Epithelial cell of esophagus (primary cell): ENCODE data around the gene C16orf96.

Experiments used
- DNase-seq: peaks from one replicate; pipeline ENCODE4 v3.0.0; 2010; ENCODE audit warnings: low read depth
- H3K4me3 ChIP-seq: 2 replicates; pipeline ENCODE4 v1.5.1; 2011; ENCODE audit warnings: mild to moderate bottlenecking, low read length, control low read depth
- TF ChIP-seq, protein P1 (sequence below): IDR thresholded peaks from 2 replicates; pipeline ENCODE4 v1.5.1; 2011; ENCODE audit warnings: low read depth, mild to moderate bottlenecking, low read length, control low read depth, inconsistent platforms; ENCODE audit not compliant: insufficient read depth; ENCODE audit errors: missing control alignments

Gene C16orf96

DNA sequence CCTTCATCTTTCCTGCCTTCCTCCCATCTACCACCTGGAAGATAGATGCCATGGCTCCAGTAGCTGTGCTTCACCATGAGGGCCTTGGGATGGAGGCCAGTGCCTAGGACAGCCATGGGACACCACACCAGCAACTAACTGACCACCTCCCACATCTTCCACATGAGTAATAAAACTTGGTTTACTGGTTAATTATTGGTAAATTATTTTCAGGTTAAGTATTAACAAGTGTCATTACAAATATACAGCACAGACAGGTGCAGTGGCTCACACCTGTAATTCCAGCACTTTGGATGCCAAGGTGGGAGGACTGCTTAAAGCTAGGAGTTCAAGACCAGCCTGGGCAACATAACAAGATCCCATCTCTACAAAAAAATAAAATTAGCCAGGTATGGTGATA lies 31.6 kb upstream of the C16orf96 start:
- TF ChIP-seq, protein P1, sequence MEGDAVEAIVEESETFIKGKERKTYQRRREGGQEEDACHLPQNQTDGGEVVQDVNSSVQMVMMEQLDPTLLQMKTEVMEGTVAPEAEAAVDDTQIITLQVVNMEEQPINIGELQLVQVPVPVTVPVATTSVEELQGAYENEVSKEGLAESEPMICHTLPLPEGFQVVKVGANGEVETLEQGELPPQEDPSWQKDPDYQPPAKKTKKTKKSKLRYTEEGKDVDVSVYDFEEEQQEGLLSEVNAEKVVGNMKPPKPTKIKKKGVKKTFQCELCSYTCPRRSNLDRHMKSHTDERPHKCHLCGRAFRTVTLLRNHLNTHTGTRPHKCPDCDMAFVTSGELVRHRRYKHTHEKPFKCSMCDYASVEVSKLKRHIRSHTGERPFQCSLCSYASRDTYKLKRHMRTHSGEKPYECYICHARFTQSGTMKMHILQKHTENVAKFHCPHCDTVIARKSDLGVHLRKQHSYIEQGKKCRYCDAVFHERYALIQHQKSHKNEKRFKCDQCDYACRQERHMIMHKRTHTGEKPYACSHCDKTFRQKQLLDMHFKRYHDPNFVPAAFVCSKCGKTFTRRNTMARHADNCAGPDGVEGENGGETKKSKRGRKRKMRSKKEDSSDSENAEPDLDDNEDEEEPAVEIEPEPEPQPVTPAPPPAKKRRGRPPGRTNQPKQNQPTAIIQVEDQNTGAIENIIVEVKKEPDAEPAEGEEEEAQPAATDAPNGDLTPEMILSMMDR, result no peak
- no peak for DNase-seq
- H3K4me3 ChIP-seq, result no peak overlapping the region

DNA sequence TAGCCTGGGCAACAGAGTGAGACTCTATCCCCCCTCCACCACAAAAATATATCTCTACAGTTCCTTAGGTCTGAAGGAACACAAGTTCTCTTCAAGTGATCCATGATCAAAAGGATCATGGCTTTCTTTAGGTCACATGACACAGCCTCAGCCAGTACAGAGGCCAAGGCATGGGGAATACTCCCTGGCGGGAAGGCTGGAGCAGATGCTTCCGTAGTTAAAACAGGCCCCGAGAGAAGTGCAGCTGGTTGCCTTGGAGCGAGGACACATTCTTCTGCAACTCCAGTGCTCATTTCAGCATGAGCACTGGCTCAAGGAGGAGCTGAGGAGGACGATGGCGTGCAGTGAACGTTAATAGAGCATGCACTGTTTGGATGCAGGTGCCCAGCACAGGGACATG lies 31.1 kb upstream of the C16orf96 start:
- DNase-seq, result no peak
- TF ChIP-seq, protein P1, result no peak
- H3K4me3 ChIP-seq, result no peak overlapping the region

DNA sequence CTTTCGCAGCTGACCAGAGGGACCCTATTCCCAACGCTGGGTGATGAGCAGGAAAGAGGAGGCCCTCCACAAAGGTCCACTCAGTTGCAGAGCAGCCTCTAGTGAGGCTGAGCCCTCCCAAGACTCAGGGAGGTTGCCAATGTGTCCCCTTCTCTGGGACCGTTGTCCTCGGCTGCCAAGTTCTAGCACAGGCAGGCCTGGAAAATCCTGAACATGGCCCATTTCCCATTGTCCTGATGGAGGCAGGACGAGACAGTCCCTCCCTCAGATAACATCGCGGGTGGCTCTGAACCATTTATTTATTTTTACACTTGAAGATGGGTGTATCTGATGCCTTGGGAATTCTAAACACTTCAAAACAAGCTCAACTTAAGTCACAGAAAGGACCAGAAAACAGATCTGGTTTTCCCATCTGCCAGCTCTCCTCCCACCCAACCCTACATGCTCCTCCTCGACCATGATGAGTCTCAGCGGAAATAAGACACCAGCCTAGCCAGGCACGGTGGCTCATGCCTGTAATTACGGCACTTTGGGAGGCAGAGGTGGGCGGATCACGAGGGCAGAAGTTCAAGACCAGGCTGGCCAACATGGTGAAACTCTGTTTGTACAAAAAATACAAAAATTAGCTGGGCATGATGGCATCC lies 30.4 kb upstream of the C16orf96 start:
- H3K4me3 ChIP-seq, result no peak overlapping the region
- TF ChIP-seq, protein P1, result no peak
- no peak for DNase-seq

DNA sequence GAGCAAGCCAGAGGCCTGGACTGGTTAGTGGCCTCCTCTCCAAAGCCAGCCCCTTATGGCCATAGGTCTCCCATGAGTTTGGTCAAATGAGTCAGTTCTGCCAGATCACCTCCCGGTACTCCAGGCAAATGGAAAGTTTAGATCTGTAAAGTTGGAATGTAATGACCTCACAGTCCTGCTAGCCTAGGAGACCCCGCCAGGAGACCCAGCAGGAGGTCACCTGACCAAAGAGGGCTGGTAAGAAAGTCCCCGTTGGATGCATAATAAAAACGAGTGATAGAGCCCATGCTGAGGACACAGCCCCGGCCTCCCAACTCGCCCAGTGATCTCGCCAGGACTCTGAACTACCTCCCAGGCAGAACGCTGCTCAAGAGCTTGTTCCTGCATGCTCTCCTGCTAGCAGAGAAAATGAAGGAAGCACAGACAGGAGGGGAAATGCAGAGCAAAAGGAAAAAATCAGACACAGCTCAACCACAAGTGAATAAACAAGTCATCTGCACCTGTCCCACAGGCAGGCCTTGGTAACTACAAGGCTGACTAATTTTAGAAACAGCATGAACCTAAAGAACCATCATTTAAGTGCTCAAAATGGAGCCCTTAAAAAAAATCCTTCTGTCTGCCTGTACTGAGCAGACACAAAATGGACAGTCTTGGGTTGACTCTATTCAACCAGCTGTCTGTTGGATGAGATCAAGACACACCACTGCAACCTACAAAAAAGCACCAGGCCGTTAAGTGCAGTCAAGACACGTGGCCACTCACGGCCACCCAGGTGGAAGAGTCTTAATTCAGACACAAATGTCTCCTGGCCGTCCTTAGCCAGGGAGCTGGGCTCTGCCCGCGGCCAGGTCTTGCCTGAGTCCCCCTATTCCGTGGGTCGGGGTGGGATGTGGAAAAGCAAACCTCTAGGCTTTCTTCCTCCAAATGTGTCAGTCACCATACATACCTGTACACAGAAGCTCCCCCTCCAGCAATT lies 26.8 kb upstream of the C16orf96 start:
- TF ChIP-seq, protein P1, result peak; percentile 30
- DNase-seq, result peak; percentile 77

DNA sequence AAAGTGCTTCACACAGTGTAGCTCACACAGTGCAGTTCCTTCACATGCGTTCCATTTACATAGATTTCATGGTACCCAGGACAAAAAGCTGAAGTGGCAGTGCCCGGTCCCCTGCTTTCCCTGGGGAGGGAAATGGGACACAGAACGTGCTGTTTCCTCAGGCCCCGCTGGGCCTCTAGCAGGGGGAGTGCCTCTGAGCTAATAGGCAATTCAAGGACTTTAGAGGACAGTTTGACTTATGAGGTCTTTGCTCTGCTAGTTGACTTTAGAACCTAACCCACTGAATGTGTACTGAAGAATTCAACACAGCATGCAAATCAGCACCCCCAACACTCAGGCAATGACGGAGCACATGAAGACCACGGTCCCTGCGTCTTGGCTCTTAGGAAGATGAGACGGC lies 24.3 kb upstream of the C16orf96 start:
- no peak overlapping the region for H3K4me3 ChIP-seq
- TF ChIP-seq, protein P1, result no peak
- no peak for DNase-seq

More for the DNA sequence above, 26.8 kb upstream of the C16orf96 start:
- no peak overlapping the region for H3K4me3 ChIP-seq

DNA sequence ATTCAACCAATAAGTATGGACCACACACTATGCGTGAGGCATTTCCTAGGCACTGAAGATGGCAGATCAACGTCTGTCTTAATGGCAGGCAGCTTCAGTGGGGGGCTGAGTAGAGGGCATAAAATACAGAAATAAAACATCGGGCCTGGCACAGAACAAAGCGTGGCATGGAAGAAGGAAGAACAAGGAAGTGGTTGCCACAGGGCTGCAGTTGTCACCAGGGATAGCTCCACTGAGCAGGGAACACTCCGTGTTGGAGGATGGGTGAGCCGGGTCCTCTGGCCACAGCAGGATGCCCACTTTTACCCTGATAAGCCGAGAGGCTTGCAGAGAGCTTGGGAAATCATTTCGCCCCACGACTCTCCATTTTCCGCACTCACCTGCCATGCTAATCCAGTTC lies 23.9 kb upstream of the C16orf96 start:
- no peak for DNase-seq
- no peak overlapping the region for H3K4me3 ChIP-seq
- TF ChIP-seq, protein P1, result no peak
